Dendritic cell treated with granulocyte-macrophage colony-stimulating factor and Interleukin-4, amounts not matched to agents 40 ng/mL and 50 ng/mL, for 4 days (primary cell): Measurements from ENCODE around the gene TNRC18.

Experiments
- H3K27ac Mint-ChIP-seq: one replicate; pipeline ENCODE4 v1.8.0; 2022; ENCODE audit warnings: mild to moderate bottlenecking, mixed read lengths
- H3K27me3 Mint-ChIP-seq: one replicate; pipeline ENCODE4 v1.8.0; 2022; ENCODE audit warnings: mild to moderate bottlenecking, mixed read lengths
- H3K36me3 Mint-ChIP-seq: one replicate; pipeline ENCODE4 v1.8.0; 2022; ENCODE audit warnings: low read depth, mixed read lengths
- H3K4me1 Mint-ChIP-seq: one replicate; pipeline ENCODE4 v1.8.0; 2022; ENCODE audit warnings: low read depth, mixed read lengths
- H3K4me3 Mint-ChIP-seq: one replicate; pipeline ENCODE4 v1.8.0; 2022; ENCODE audit warnings: mild to moderate bottlenecking, moderate library complexity, mixed read lengths
- H3K9me3 Mint-ChIP-seq: one replicate; pipeline ENCODE4 v1.8.0; 2022; ENCODE audit warnings: mixed read lengths
- intact Hi-C: fragments of 100-400 bp; cut with micrococcal nuclease; formaldehyde crosslinking; loops from one replicate; pipeline ENCODE4 v1.15.0; 2022

TNRC18 gene

GRCh38 chr7:5429253-5429856 lies 5.7 kb upstream of the TNRC18 start:
- Mint-ChIP-seq H3K4me1 (peaks cover 45% of the 10 kb centered on the region), H3K4me3 (peak overlapping the region; percentile 100), H3K9me3 (peaks cover 10% of the 10 kb centered on the region), H3K27me3 (peaks cover 9% of the 10 kb centered on the region), H3K27ac (peak overlapping the region; percentile 100), H3K36me3 (peaks cover 77% of the 10 kb centered on the region)
- intact Hi-C loops = no loop called here

GRCh38 chr7:5428478-5429252 lies 5.0 kb upstream of the TNRC18 start:
- Mint-ChIP-seq H3K27ac (peak overlapping the region; percentile 100), H3K4me1 (peaks cover 42% of the 10 kb centered on the region), H3K27me3 (peaks cover 9% of the 10 kb centered on the region), H3K4me3 (peak overlapping the region; percentile 100), H3K9me3 (peaks cover 10% of the 10 kb centered on the region), H3K36me3 (peaks cover 81% of the 10 kb centered on the region)
- intact Hi-C loops = no loop called here

- intact Hi-C loops = no loop called here
- Mint-ChIP-seq H3K27ac (peak overlapping the region; percentile 100), H3K4me1 (peaks cover 31% of the 10 kb centered on the region), H3K9me3 (no peaks in the 10 kb centered on the region), H3K4me3 (peak overlapping the region; percentile 100), H3K36me3 (peaks cover 78% of the 10 kb centered on the region), H3K27me3 (peaks cover 9% of the 10 kb centered on the region)
Measured at GRCh38 chr7:5426226-5426475, 2.5 kb upstream of the TNRC18 start.

GRCh38 chr7:5425507-5426225 lies 2.0 kb upstream of the TNRC18 start:
- Mint-ChIP-seq H3K27ac (peak overlapping the region; percentile 100), H3K27me3 (peaks cover 9% of the 10 kb centered on the region), H3K4me1 (peaks cover 27% of the 10 kb centered on the region), H3K9me3 (no peaks in the 10 kb centered on the region), H3K4me3 (peak overlapping the region; percentile 100), H3K36me3 (peaks cover 83% of the 10 kb centered on the region)
- intact Hi-C loops = no loop called here

- peak overlapping the region; percentile 100 for H3K27ac Mint-ChIP-seq
- H3K9me3 Mint-ChIP-seq = no peaks in the 10 kb centered on the region
- H3K27me3 Mint-ChIP-seq = peaks cover 5% of the 10 kb centered on the region
- intact Hi-C loops = no loop called here
- peaks cover 20% of the 10 kb centered on the region for H3K4me1 Mint-ChIP-seq
- H3K36me3 Mint-ChIP-seq = peaks cover 90% of the 10 kb centered on the region
- H3K4me3 Mint-ChIP-seq = peak overlapping the region; percentile 100
Measured at GRCh38 chr7:5424749-5425506, 1.3 kb upstream of the TNRC18 start.

GRCh38 chr7:5423976-5424748 lies 528 bp upstream of the TNRC18 start:
- H3K36me3 Mint-ChIP-seq = peaks cover 91% of the 10 kb centered on the region
- no peaks in the 10 kb centered on the region for H3K9me3 Mint-ChIP-seq
- intact Hi-C loops = no loop called here
- peak overlapping the region; percentile 100 for H3K27ac Mint-ChIP-seq
- H3K4me1 Mint-ChIP-seq = peaks cover 15% of the 10 kb centered on the region
- H3K27me3 Mint-ChIP-seq = no peaks in the 10 kb centered on the region
- peak overlapping the region; percentile 100 for H3K4me3 Mint-ChIP-seq

GRCh38 chr7:5422396-5423305 lies 983 bp downstream of the TNRC18 start:
- H3K27me3 Mint-ChIP-seq = no peaks in the 10 kb centered on the region
- intact Hi-C loops = no loop called here

GRCh38 chr7:5421714-5422395 lies 1.8 kb downstream of the TNRC18 start:
- Mint-ChIP-seq H3K36me3 (peaks cover 93% of the 10 kb centered on the region), H3K9me3 (no peaks in the 10 kb centered on the region), H3K4me1 (peaks cover 24% of the 10 kb centered on the region), H3K27me3 (no peaks in the 10 kb centered on the region), H3K4me3 (peak overlapping the region; percentile 94), H3K27ac (peak overlapping the region; percentile 100)
- intact Hi-C loops = no loop called here

More at GRCh38 chr7:5422396-5423305, 983 bp downstream of the TNRC18 start:
- Mint-ChIP-seq H3K9me3 (no peaks in the 10 kb centered on the region), H3K4me1 (peaks cover 24% of the 10 kb centered on the region), H3K4me3 (peak overlapping the region; percentile 94), H3K27ac (peak overlapping the region; percentile 100), H3K36me3 (peaks cover 93% of the 10 kb centered on the region)

- Mint-ChIP-seq H3K4me3 (peak overlapping the region; percentile 94), H3K9me3 (no peaks in the 10 kb centered on the region), H3K27me3 (no peaks in the 10 kb centered on the region), H3K4me1 (peaks cover 24% of the 10 kb centered on the region), H3K27ac (peak overlapping the region; percentile 100), H3K36me3 (peaks cover 94% of the 10 kb centered on the region)
- intact Hi-C loops = no loop called here
Measured at GRCh38 chr7:5420881-5421713, 2.5 kb downstream of the TNRC18 start.

GRCh38 chr7:5420067-5420880 lies 3.4 kb downstream of the TNRC18 start:
- intact Hi-C loops = no loop called here
- peak overlapping the region; percentile 94 for H3K4me3 Mint-ChIP-seq
- peaks cover 25% of the 10 kb centered on the region for H3K4me1 Mint-ChIP-seq
- H3K27ac Mint-ChIP-seq = peak overlapping the region; percentile 100
- H3K9me3 Mint-ChIP-seq = no peaks in the 10 kb centered on the region
- peaks cover 94% of the 10 kb centered on the region for H3K36me3 Mint-ChIP-seq
- no peaks in the 10 kb centered on the region for H3K27me3 Mint-ChIP-seq

GRCh38 chr7:5419539-5420066 lies 4.0 kb downstream of the TNRC18 start:
- H3K27me3 Mint-ChIP-seq = no peaks in the 10 kb centered on the region
- peak overlapping the region; percentile 100 for H3K27ac Mint-ChIP-seq
- H3K36me3 Mint-ChIP-seq = peaks cover 94% of the 10 kb centered on the region
- intact Hi-C loops = no loop called here
- H3K4me3 Mint-ChIP-seq = peak overlapping the region; percentile 94
- no peaks in the 10 kb centered on the region for H3K9me3 Mint-ChIP-seq
- H3K4me1 Mint-ChIP-seq = peaks cover 31% of the 10 kb centered on the region
